NCI-H2107 treated with DMSO at 0.1 percent for 48 hours (cell line): ENCODE data around the gene NID1.
A peak's percentile ranks its signal among the peaks of the same experiment; 100 is the strongest.

Source experiments
- DNase-seq: peaks from one replicate; lab custom pipeline; 2025; ENCODE audit not compliant: unreplicated experiment; lab: John Stamatoyannopoulos, UW

The NID1 gene, protein sequence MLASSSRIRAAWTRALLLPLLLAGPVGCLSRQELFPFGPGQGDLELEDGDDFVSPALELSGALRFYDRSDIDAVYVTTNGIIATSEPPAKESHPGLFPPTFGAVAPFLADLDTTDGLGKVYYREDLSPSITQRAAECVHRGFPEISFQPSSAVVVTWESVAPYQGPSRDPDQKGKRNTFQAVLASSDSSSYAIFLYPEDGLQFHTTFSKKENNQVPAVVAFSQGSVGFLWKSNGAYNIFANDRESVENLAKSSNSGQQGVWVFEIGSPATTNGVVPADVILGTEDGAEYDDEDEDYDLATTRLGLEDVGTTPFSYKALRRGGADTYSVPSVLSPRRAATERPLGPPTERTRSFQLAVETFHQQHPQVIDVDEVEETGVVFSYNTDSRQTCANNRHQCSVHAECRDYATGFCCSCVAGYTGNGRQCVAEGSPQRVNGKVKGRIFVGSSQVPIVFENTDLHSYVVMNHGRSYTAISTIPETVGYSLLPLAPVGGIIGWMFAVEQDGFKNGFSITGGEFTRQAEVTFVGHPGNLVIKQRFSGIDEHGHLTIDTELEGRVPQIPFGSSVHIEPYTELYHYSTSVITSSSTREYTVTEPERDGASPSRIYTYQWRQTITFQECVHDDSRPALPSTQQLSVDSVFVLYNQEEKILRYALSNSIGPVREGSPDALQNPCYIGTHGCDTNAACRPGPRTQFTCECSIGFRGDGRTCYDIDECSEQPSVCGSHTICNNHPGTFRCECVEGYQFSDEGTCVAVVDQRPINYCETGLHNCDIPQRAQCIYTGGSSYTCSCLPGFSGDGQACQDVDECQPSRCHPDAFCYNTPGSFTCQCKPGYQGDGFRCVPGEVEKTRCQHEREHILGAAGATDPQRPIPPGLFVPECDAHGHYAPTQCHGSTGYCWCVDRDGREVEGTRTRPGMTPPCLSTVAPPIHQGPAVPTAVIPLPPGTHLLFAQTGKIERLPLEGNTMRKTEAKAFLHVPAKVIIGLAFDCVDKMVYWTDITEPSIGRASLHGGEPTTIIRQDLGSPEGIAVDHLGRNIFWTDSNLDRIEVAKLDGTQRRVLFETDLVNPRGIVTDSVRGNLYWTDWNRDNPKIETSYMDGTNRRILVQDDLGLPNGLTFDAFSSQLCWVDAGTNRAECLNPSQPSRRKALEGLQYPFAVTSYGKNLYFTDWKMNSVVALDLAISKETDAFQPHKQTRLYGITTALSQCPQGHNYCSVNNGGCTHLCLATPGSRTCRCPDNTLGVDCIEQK

DNA sequence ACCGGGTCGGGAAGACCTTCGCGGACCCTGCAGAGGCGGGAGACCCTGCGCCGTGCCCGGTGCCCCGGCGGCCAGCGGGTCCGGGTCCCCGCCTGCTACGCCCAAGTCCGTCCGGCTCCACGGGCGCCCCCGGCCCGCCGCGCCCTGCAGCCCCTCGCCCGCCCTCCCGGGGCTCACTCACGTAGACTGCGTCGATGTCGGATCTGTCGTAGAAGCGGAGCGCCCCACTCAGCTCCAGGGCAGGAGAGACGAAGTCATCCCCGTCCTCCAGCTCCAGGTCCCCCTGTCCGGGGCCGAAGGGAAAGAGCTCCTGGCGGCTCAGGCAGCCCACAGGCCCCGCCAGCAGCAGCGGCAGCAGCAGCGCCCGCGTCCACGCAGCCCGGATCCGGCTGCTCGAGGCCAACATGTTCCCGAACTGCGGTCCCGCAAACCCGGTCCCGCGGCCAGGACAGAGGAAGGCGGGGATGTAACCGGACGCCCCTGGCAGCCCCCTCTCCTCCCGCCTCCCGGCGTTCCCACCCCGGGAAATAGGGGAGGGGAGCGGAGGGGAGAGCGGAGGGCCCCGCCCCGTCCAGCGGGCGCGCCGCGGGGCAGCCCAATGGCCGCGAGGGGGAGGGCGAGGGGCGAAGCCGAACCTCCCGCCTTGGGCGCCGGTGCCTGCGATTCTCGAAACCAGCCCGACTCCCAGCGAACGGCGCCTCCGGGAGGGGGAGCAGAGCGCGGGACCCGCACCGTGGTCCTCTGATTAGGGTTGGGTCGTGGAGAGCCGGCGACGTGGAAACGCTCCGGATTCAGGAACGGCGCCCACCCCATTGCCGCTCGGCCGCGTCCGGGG, at the start of gene NID1:
Gene NID1 (minus strand): TSS at position 417 of the 835 bp plus-strand sequence. CDS start 11 bp downstream, at position 406.
- no peak for DNase-seq

DNA sequence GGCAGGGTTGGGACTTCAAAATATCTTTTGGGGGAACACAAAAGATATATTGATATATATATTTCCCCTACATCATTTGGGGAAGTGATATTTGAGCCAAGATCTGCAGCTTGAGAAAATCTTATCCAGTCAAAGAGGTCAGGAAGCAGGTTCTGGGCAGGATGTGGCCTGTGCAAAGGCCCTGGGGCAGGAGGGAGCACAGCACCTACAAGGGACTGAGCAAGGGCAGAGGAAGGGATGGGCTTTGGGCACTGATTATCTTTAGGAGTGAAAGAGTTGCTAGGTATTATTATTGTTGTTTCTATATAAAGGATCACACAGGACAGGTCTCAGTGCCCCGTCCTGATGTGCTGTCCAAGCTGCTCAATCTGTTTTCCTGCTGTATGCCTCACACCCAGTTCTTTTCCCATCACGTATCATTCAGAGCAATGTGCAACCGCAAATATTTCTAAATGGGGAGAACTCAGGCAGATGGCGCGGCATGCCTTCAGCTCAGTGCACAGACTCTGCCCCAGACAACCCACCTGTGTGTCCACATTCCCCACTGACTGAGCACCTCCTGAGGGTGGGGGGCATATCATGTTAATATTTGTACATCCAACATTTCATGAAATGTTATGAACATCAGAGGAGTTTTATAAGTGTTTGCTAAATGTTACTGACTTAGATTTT, 49.3 kb upstream of the NID1 start:
- DNase-seq, result no peak

DNA sequence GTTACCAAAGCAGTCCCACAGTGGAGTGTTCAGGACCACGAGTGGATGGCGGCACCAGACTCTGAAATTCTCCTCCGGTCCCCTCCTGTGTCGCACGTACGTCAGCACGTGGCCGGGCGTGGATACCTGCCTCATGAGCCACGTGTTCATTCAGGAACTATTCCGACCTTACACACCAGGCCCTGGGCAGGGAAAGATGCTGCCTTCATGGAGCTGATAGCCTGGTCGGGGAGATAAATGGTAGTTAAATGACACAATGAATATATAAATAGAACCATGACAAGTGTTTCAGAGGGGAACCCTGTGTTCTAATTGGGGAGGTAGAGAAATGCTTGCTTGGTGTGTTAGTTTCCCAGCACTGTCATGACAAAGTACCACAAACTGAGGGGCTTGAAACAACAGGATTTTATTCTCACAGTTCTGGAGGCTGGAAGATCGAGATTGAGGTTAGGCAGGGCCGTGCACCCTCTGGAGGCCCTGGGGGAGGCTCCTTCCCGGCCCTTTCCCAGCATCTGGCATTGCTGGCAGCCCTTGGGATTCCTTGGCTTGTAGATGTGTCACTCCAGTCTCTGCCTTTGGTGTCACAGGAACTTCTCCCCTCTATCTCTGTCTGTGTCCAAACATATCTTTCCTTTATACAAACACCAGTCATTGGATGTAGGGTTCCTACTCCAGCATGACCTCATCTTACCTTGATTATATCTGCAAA, 48.6 kb upstream of the NID1 start:
- no peak for DNase-seq

DNA sequence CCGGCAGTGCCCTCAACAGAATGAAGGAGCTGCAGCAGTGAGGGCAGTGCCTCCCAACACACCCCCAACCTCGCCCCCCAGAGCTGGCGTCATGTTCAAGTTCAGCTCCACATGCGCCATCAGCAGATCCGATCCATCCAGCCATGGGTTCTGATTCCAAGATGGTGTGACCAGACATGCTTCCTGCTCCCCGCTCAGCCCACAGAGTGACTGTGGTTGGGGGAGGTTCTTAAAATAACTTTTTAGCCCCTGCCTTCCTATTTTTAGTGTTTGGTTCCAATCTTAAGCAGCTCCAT, 47.4 kb upstream of the NID1 start:
- no peak for DNase-seq

DNA sequence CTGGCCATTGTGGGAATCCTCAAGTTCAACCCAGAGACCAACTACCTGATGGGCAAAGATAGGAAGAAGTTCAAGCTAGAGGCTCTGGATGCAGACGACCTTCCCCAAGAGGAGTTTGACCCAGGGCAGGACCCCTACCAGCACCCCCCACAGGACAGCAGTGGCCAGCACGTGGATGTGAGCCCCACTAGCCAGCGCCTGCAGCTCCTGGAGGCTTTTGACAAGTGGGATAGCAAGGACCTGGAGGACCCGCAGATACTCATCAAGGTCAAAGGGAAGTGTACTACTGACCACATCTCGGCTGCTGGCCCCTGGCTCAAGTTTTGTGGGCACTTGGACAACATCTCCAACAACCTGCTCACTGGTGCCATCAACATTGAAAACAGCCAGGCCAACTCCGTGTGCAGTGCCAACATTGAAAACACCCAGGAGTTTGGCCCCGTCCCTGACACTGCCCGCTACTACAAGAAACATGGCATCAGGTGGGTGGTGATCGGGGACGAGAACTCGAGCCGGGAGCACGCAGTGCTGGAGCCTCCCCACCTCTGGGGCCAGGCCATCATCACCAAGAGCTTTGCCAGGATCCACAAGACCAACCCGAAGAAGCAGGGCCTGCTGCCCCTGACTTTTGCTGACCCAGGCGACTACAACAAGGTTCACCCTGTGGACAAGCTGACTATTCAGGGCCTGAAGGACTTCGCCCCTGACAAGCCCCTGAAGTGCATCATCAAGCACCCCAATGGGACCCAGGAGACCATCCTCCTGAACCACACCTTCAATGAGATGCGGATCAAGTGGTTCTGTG, 46.8 kb upstream of the NID1 start:
- no peak for DNase-seq

DNA sequence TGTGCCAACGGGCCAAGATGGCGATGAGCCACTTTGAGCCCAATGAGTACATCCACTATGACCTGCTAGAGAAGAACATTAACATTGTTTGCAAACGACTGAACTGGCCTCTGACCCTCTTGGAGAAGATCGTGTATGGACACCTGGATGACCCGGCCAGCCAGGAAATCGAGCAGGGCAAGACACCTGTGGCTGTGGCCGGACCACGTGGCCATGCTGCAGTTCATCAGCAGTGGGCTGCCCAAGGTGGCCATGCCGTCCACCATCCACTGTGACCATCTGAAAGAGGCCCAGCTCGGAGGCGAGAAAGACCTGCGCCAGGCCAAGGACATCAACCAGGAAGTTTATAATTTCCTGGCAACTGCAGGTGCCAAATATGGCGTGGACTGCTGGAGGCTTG, 45.2 kb upstream of the NID1 start:
- no peak for DNase-seq

DNA sequence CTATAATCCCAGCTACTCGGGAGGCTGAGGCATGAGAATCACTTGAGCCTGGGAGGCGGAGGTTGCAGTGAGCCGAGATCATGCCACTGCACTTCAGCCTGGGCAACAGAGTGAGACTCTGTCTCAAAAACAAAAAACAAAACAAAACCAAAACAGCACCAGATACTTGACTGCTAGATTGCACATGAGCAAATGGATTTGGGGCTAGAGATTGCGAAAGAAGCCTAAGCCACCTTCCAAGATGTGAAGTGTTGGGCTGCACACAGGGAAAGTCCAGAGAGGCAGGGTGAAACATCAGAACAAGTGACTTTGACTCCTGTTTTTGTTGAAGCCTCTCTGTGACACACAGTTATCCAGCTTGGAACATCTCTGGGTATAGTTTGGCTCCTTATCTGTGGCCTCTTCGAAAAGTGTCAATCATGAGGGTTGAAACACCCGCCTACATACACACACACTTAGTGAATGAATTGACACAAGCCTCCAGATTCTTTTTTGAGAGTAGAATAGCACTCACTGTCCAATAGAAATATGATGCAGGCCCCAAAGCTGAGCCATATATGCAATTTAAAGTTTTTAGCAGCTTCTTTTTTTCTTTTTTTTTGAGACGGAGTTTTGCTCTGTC, 43.2 kb upstream of the NID1 start:
- no peak for DNase-seq

DNA sequence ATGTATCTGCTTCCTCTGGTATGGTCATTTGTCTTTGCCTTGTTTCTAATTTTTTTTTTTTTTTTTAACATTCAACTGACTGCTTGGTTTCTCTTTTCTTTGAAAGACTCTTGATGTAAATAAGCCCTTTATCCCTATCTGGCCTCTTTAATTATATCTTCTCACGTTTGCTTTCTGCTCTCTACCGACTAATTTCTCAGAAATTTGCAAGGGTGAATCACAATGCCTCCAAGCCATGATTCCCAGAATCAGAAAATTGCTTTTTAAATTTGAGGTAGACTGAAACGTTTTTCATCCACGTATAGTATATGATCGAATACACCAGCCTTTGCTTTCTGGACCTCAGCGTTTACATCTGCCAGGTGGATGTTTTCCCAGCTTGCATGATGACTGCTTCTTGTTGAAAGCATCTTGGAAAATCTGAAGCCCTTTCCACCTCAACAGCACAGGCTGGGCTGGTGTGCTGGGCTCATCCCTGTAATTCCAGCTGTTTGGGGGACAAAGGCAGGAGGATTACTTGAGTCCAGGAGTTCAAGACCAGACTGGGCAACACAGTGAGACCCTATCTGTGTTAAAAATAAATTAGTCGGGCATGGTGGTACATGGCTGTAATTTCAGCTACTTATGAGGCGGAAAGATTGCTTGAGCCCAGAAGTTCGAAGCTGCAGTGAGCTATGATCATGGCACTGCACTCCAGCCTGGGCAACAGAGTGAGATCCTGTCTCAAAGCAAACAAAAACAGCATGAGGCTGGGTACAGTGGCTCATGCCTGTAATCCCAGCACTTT, 42.4 kb upstream of the NID1 start:
- DNase-seq, result no peak

DNA sequence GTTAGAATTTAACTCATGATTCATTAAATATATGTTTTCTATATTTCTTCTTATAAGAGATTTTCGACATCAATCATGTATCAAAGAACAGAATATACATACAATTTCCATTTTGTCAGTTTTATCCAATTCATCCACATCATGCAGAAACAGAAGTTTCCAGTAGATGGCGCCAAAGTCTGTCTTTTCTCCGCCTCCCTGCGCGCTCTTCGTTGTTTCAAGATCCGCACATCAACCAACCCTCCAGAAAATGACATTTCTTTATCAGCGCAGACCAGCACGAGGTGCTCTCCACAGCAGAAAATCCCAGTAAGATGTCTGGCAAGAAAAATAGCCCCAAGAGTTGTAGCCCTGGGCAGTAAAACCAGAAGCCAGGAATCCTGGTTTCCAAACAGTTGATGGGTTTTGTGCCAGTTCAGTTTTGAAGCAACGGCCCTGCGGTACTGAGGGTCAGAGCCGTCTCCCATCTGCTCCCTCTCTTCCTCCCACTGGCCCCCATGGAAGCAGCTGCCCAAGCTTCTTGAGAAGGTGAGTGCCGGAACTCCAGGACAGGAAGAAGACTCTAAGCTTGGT, 38.8 kb upstream of the NID1 start:
- peak; percentile 65 for DNase-seq

DNA sequence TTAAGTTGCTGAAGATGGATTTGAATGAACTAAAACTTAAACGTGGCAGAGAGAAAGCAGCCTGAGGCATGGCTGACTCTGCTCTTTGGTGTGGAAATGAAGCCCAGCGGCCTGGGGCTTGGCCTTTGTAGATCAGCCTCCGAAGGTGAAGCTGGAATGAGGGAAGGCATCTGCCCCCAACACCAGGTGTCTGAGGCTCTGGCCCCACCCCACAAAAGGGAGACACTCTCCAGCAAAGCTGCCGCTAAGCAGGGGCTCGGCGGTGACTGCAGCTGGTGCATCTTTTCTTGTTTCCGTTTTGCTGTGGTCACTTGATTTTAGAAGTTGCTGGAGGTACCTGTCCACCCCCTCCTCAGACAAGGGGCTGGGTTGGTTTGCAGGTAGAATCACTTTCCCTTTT, 38.2 kb upstream of the NID1 start:
- DNase-seq, result peak; percentile 38

DNA sequence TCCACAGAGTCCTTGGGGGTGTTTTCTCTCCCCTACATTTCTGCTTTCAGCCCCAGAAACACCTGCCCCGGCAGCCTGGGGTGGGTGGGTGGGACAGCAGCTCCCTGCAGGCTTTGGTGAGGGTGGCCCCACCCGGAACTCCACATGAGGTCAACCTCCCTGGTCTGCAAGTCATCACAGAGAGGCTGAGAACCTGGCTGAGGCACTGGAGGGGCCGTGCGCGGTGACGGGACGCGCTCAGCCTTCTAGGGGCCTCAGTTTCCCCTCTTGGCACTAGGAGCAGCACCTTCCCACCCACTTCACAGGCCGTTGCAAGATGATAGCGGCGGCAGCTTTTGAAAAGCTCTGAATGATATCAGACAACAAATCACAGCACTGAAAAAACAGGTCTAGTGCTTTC, 37.7 kb upstream of the NID1 start:
- no peak for DNase-seq

DNA sequence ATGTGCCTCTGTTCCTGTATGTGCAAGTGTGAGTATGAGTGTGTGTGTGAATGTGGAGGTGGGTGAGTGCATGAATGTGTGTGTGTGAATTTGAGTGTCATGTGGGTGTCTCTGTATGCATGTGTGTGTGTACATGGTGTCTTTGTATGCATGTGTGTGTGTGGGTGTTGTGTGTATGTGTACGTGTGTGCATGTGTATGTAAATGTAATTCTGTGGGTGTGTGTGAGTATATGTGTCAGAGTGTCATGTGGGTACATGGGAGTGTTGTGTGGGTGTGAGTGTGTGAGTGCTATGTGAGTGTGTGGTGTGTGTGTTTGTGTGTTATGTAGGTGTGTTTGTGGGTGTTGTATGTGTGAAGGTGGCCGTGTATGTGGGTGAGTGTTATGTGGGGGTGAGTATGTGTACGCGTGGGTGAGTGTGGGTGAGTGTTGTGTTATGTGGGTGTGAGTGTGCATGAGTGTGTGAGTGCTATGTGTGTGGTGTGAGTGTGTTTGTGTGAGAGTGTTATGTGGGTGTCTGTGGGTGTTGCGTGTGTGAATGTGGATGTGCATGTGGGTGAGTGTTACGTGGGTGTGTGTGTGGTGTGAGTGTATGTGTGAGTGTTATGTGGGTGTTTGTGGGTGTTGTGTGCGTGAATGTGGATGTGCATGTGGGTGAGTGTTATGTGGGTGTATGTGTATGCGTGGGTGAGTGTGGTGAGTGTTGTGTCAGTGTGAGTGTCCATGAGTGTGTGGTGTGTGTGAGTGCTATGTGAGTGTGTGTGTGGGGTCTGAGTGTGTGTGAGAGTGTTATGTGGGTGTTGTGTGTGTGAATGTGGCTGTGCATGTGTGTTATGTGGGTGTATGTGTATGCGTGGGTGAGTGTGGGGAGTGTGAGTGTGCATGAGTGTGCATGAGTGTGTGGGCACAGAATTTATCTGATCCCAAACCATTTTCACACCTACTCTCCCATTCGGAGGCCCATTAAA, 36.6 kb upstream of the NID1 start:
- no peak for DNase-seq

DNA sequence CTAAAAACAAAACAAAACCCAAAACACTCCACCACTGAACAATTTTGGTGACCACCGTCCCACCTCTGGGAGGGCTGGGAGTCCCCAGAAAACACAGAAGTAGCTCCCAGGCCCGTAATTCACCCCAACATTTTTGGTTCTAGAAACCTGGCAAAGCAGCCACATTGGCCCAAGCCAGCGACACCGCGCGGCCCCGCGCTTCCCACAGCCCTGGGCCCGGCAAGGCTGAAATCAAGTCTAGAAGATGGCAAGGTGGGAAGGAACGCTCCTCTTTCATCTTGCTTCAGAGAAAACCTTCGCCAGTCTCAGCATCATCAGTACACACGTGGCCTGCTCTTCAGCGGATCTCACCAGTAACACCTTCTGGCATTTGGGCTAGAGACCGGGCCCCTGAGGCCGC, 35.9 kb upstream of the NID1 start:
- DNase-seq, result no peak

DNA sequence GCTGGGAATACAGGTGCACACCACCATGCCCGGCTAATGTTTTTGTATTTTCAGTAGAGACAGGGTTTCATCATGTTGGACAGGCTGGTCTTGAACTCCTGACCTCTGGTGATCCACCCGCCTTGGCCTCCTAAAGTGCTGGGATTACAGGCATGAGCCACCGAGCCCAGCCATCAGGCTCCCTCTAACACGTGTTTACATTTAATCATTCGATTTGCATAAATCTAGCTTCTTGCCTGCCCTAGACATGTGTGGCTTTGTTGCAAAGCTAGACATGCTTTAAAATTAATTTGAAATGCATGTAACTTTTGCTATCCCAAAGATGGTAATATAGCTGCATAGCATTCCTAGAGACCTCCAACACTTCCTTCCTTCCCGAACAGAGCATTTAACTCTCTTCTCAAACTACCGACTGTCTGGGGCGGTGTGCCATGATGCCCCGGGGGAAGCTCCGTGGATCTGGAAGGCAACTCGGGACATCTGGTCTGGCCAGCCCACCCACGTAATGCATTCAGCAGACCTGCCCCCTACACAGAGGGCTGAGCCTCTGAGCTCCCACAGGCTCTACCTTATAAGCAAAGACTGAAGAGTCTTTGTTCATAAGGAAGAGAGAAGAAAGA, 34.6 kb upstream of the NID1 start:
- DNase-seq, result no peak

DNA sequence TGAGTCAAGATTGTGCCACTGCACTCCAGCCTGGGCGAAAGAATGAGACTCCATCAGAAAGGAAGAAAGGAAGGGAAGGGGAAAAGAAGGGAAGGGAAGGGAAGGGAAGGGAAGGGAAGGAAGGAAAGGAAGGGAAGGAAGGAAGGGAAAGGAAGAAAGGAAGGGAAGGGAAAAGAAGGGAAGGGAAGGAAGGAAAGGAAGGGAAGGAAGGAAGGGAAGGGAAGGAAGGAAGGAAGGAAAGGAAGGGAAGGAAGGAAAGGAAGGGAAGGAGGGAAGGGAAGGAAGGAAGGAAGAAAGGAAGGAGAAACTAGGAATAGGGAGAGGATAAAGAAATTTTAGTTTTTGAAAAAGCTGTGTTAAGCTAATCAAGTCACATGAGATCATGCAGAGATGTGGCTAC, 33.4 kb upstream of the NID1 start:
- no peak for DNase-seq
